ENCODE measurements around the gene ZNF277.
"Not testable (repeated sequence)": the region's sequence is repeated elsewhere in the genome, so short reads cannot be mapped to it uniquely, and the experiment has no call there.

The ZNF277 gene

GRCh38 chr7:112234147-112234546, 27.7 kb downstream of the ZNF277 start:
- in situ Hi-C loops (cut with MboI; ENCODE audit: low sequenced_read_pairs, unreplicated experiment) = no loop called here
- no peak for DNase-seq (ENCODE audit: low spot score)

GRCh38 chr7:112236597-112236996, 30.1 kb downstream of the ZNF277 start:
- no peak for DNase-seq (ENCODE audit: low spot score)
- in situ Hi-C loops (cut with MboI; ENCODE audit: low sequenced_read_pairs, unreplicated experiment) = no loop called here
- no peak for TF ChIP-seq CTCF (IDR thresholded peaks at IDR 0.05; ENCODE audit: borderline replicate concordance, control extremely low read depth, extremely low read depth, insufficient read depth, missing control alignments)

More at GRCh38 chr7:112234147-112234546, 27.7 kb downstream of the ZNF277 start:
- TF ChIP-seq CTCF (IDR thresholded peaks at IDR 0.05; ENCODE audit: borderline replicate concordance, control extremely low read depth, extremely low read depth, insufficient read depth, missing control alignments) = no peak

GRCh38 chr7:112238330-112238729, 31.8 kb downstream of the ZNF277 start:
- DNase-seq (ENCODE audit: low spot score) = no peak
- no peak for TF ChIP-seq CTCF (IDR thresholded peaks at IDR 0.05; ENCODE audit: borderline replicate concordance, control extremely low read depth, extremely low read depth, insufficient read depth, missing control alignments)
- in situ Hi-C loops (cut with MboI; ENCODE audit: low sequenced_read_pairs, unreplicated experiment) = no loop called here

GRCh38 chr7:112238852-112239610, 32.5 kb downstream of the ZNF277 start:
- in situ Hi-C loops (cut with MboI; ENCODE audit: low sequenced_read_pairs, unreplicated experiment) = no loop called here
- no peak for DNase-seq (ENCODE audit: low spot score)
- no peak for TF ChIP-seq CTCF (IDR thresholded peaks at IDR 0.05; ENCODE audit: borderline replicate concordance, control extremely low read depth, extremely low read depth, insufficient read depth, missing control alignments)

GRCh38 chr7:112248598-112248997, 42.1 kb downstream of the ZNF277 start:
- DNase-seq (ENCODE audit: low spot score) = no peak
- TF ChIP-seq CTCF (IDR thresholded peaks at IDR 0.05; ENCODE audit: borderline replicate concordance, control extremely low read depth, extremely low read depth, insufficient read depth, missing control alignments) = no peak
- in situ Hi-C loops (cut with MboI; ENCODE audit: low sequenced_read_pairs, unreplicated experiment) = no loop called here

- DNase-seq (ENCODE audit: low spot score) = not testable (repeated sequence)
Measured at GRCh38 chr7:112249967-112250366, 43.5 kb downstream of the ZNF277 start.

GRCh38 chr7:112252141-112252540, 45.6 kb downstream of the ZNF277 start:
- in situ Hi-C loops (cut with MboI; ENCODE audit: low sequenced_read_pairs, unreplicated experiment) = no loop called here
- no peak for DNase-seq (ENCODE audit: low spot score)
- no peak for TF ChIP-seq CTCF (IDR thresholded peaks at IDR 0.05; ENCODE audit: borderline replicate concordance, control extremely low read depth, extremely low read depth, insufficient read depth, missing control alignments)

More at GRCh38 chr7:112249967-112250366, 43.5 kb downstream of the ZNF277 start:
- in situ Hi-C loops (cut with MboI; ENCODE audit: low sequenced_read_pairs, unreplicated experiment) = not testable (repeated sequence)
